Measurements from ENCODE around the gene C3orf49.
A peak's percentile ranks its signal among the peaks of the same experiment; 100 is the strongest.

Gene C3orf49

GRCh38 chr3:63863150-63864007 is 44.3 kb downstream of the C3orf49 start, which contains the start of the genes ATXN7 and THOC7:
Gene ATXN7 (plus strand): TSS chr3:63863867. CDS start chr3:63912599, 48,732 bp downstream.
Gene THOC7 (minus strand): TSS chr3:63863805. CDS start chr3:63863790, 15 bp downstream.
- Mint-ChIP-seq H3K36me3 (ENCODE audit: low read depth) (peaks cover 21% of the 10 kb centered on the region), H3K27ac (peak within 1 kb of the TSS; percentile 87), H3K4me3 (peak within 1 kb of the TSS; percentile 90), H3K27me3 (ENCODE audit: low read depth) (no peaks in the 10 kb centered on the region), H3K4me1 (ENCODE audit: low read depth) (peaks cover 45% of the 10 kb centered on the region), H3K9me3 (no peaks in the 10 kb centered on the region)

GRCh38 chr3:63864008-63864964 is 45.2 kb downstream of the C3orf49 start:
- Mint-ChIP-seq H3K4me3 (peak overlapping the region; percentile 90), H3K27ac (peak overlapping the region; percentile 87), H3K36me3 (ENCODE audit: low read depth) (peaks cover 21% of the 10 kb centered on the region), H3K9me3 (no peaks in the 10 kb centered on the region), H3K27me3 (ENCODE audit: low read depth) (no peaks in the 10 kb centered on the region), H3K4me1 (ENCODE audit: low read depth) (peaks cover 41% of the 10 kb centered on the region)

- H3K36me3 Mint-ChIP-seq (ENCODE audit: low read depth), result peaks cover 21% of the 10 kb centered on the region
- H3K4me3 Mint-ChIP-seq, result peak overlapping the region; percentile 90
- peaks cover 39% of the 10 kb centered on the region for H3K4me1 Mint-ChIP-seq (ENCODE audit: low read depth)
- peak overlapping the region; percentile 87 for H3K27ac Mint-ChIP-seq
- no peaks in the 10 kb centered on the region for H3K27me3 Mint-ChIP-seq (ENCODE audit: low read depth)
- no peaks in the 10 kb centered on the region for H3K9me3 Mint-ChIP-seq
Measured at GRCh38 chr3:63864965-63865327, 45.8 kb downstream of the C3orf49 start.

- H3K4me3 Mint-ChIP-seq, result no peak overlapping the region
- peaks cover 25% of the 10 kb centered on the region for H3K36me3 Mint-ChIP-seq (ENCODE audit: low read depth)
- no peaks in the 10 kb centered on the region for H3K9me3 Mint-ChIP-seq
- no peaks in the 10 kb centered on the region for H3K27me3 Mint-ChIP-seq (ENCODE audit: low read depth)
- H3K27ac Mint-ChIP-seq, result no peak overlapping the region
- peaks cover 40% of the 10 kb centered on the region for H3K4me1 Mint-ChIP-seq (ENCODE audit: low read depth)
Measured at GRCh38 chr3:63867225-63867624, 48.1 kb downstream of the C3orf49 start.

GRCh38 chr3:63869940-63870614 is 51.0 kb downstream of the C3orf49 start:
- Mint-ChIP-seq H3K9me3 (no peaks in the 10 kb centered on the region), H3K27me3 (ENCODE audit: low read depth) (no peaks in the 10 kb centered on the region), H3K4me1 (ENCODE audit: low read depth) (peaks cover 38% of the 10 kb centered on the region), H3K4me3 (no peak overlapping the region), H3K27ac (no peak overlapping the region), H3K36me3 (ENCODE audit: low read depth) (peaks cover 25% of the 10 kb centered on the region)

GRCh38 chr3:63870615-63871005 is 51.5 kb downstream of the C3orf49 start:
- no peaks in the 10 kb centered on the region for H3K9me3 Mint-ChIP-seq
- H3K27ac Mint-ChIP-seq, result no peak overlapping the region
- H3K27me3 Mint-ChIP-seq (ENCODE audit: low read depth), result no peaks in the 10 kb centered on the region
- no peak overlapping the region for H3K4me3 Mint-ChIP-seq
- peaks cover 34% of the 10 kb centered on the region for H3K4me1 Mint-ChIP-seq (ENCODE audit: low read depth)
- H3K36me3 Mint-ChIP-seq (ENCODE audit: low read depth), result peaks cover 23% of the 10 kb centered on the region

- no peak overlapping the region for H3K4me3 Mint-ChIP-seq
- H3K4me1 Mint-ChIP-seq (ENCODE audit: low read depth), result peaks cover 32% of the 10 kb centered on the region
- peaks cover 13% of the 10 kb centered on the region for H3K36me3 Mint-ChIP-seq (ENCODE audit: low read depth)
- H3K27me3 Mint-ChIP-seq (ENCODE audit: low read depth), result no peaks in the 10 kb centered on the region
- no peaks in the 10 kb centered on the region for H3K9me3 Mint-ChIP-seq
- no peak overlapping the region for H3K27ac Mint-ChIP-seq
Measured at GRCh38 chr3:63872135-63872924, 53.2 kb downstream of the C3orf49 start.

GRCh38 chr3:63874769-63875168 is 55.7 kb downstream of the C3orf49 start:
- Mint-ChIP-seq H3K4me3 (no peak overlapping the region), H3K27me3 (ENCODE audit: low read depth) (no peaks in the 10 kb centered on the region), H3K4me1 (ENCODE audit: low read depth) (peaks cover 43% of the 10 kb centered on the region), H3K27ac (no peak overlapping the region), H3K9me3 (no peaks in the 10 kb centered on the region), H3K36me3 (ENCODE audit: low read depth) (peaks cover 7% of the 10 kb centered on the region)

GRCh38 chr3:63875510-63875909 is 56.4 kb downstream of the C3orf49 start:
- H3K36me3 Mint-ChIP-seq (ENCODE audit: low read depth), result peaks cover 9% of the 10 kb centered on the region
- peaks cover 44% of the 10 kb centered on the region for H3K4me1 Mint-ChIP-seq (ENCODE audit: low read depth)
- no peaks in the 10 kb centered on the region for H3K9me3 Mint-ChIP-seq
- no peaks in the 10 kb centered on the region for H3K27me3 Mint-ChIP-seq (ENCODE audit: low read depth)
- H3K4me3 Mint-ChIP-seq, result no peak overlapping the region
- H3K27ac Mint-ChIP-seq, result no peak overlapping the region

- Mint-ChIP-seq H3K27ac (no peak overlapping the region), H3K4me3 (no peak overlapping the region), H3K9me3 (no peaks in the 10 kb centered on the region), H3K36me3 (ENCODE audit: low read depth) (peaks cover 5% of the 10 kb centered on the region), H3K27me3 (ENCODE audit: low read depth) (no peaks in the 10 kb centered on the region), H3K4me1 (ENCODE audit: low read depth) (peaks cover 40% of the 10 kb centered on the region)
Measured at GRCh38 chr3:63876260-63876659, 57.2 kb downstream of the C3orf49 start.

- H3K27me3 Mint-ChIP-seq (ENCODE audit: low read depth), result no peaks in the 10 kb centered on the region
- peak overlapping the region; percentile 12 for H3K27ac Mint-ChIP-seq
- H3K36me3 Mint-ChIP-seq (ENCODE audit: low read depth), result peaks cover 2% of the 10 kb centered on the region
- peaks cover 29% of the 10 kb centered on the region for H3K4me1 Mint-ChIP-seq (ENCODE audit: low read depth)
- no peak overlapping the region for H3K4me3 Mint-ChIP-seq
- H3K9me3 Mint-ChIP-seq, result no peaks in the 10 kb centered on the region
Measured at GRCh38 chr3:63877737-63878393, 58.8 kb downstream of the C3orf49 start.

- peak overlapping the region; percentile 12 for H3K27ac Mint-ChIP-seq
- H3K36me3 Mint-ChIP-seq (ENCODE audit: low read depth), result peaks cover 2% of the 10 kb centered on the region
- H3K4me1 Mint-ChIP-seq (ENCODE audit: low read depth), result peaks cover 29% of the 10 kb centered on the region
- no peaks in the 10 kb centered on the region for H3K9me3 Mint-ChIP-seq
- no peaks in the 10 kb centered on the region for H3K27me3 Mint-ChIP-seq (ENCODE audit: low read depth)
- no peak overlapping the region for H3K4me3 Mint-ChIP-seq
Measured at GRCh38 chr3:63878394-63879060, 59.4 kb downstream of the C3orf49 start.

GRCh38 chr3:63880653-63881052 is 61.6 kb downstream of the C3orf49 start:
- Mint-ChIP-seq H3K4me3 (no peak overlapping the region), H3K27ac (no peak overlapping the region), H3K9me3 (no peaks in the 10 kb centered on the region), H3K27me3 (ENCODE audit: low read depth) (no peaks in the 10 kb centered on the region), H3K4me1 (ENCODE audit: low read depth) (peaks cover 28% of the 10 kb centered on the region), H3K36me3 (ENCODE audit: low read depth) (peaks cover 2% of the 10 kb centered on the region)

Data from T-helper 1 cell treated with Interleukin-12 subunit alpha and Interleukin-12 subunit beta and Interleukin-4 antibody, amounts not matched to agents 30 μg/mL and 1 μg/mL, for 36 hours (primary cell).